HG03280 (cell line): ENCODE results near the gene PVALEF.
"Not testable (repeated sequence)": the region's sequence is repeated elsewhere in the genome, so short reads cannot be mapped to it uniquely, and the experiment has no call there.

Experiments
- ATAC-seq: cut with Tn5 transposase; IDR thresholded peaks from one replicate; pipeline ENCODE4 v1.9.1; 2021; ENCODE audit warnings: mild to moderate bottlenecking, moderate library complexity; ENCODE audit not compliant: unreplicated experiment

The PVALEF gene

GRCh38 chr17:81210466-81210865, 45.2 kb downstream of the PVALEF start:
- ATAC-seq, result no peak

DNA sequence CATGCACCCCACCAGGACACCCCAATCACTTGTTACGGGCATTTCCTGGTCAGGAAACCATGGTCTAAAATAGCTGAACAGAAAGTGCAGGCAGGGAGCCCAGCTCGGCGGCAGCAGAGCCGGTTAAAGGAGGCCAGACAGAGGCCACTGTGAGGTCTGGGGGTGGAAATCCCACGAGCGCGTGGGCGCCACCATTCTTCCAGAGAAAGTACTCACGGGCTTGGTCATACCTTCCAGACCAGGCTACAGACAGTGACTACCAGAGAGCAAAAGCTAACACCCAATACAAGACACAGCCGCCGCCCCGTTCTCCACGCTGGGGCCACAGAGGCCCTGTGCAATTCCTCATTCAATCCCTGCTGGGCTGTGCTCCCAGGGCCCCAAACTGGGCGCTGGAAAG, 45.6 kb downstream of the PVALEF start:
- ATAC-seq, result no peak

DNA sequence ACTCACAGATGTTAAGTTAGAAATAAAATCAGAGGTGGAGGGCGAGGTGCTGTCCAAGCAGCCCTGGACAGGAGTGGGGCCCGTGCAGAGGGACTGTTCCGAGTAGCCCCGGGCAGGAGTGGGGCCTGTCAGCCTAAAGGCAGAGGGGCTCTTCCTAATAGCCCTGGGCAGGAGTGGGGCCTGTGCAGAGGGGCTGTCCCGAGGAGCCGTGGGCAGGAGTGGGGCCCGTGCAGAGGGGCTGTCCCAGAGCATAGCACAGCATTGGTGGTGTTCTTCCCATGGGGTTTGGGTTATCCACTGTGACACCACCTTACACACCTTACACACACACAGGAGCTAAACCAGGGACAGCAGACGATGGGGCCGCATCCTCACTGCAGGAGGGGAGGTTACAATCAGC, 47.1 kb downstream of the PVALEF start:
- ATAC-seq, result no peak

DNA sequence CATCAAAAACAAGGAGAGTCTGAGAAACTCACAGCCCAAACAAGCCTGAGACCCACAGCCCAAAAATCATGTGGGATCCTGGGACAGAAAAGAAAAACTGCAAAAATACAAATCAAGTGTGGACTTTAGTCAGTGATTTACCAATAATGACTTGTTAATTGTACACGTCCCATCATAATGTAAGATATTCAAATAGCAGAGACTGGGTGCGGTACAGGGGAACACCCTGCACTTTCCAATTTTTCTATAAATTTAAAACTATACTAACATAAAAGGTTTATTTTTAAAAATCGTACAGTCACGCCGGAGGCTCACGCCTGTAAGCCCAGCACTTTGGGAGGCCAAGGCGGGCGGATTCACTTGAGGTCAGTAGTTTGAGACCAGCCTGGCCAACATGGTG, 48.7 kb downstream of the PVALEF start:
- ATAC-seq, result no peak

- no peak for ATAC-seq
These were observed 52.2 kb downstream of the PVALEF start for GRCh38 chr17:81217491-81217890.

DNA sequence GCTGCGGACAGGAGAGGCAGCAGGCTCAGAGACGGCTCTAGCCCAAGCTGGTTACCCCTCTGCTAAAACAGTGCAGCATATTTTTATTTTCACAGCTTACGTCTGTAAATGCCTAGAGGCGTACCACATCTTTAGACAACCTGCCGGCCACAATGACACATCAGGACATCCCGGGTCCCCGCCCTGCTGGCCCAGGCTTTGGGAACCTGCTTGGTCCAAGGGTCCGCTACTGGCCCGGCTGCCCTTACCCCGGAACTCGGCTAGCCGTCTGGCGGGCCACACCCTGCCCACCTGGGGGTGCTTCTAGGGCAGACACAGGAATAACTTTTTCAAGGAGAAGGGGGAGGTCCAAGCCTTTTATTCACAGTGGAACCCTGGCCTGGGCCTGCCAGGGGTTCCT, 53.2 kb downstream of the PVALEF start:
- no peak for ATAC-seq

DNA sequence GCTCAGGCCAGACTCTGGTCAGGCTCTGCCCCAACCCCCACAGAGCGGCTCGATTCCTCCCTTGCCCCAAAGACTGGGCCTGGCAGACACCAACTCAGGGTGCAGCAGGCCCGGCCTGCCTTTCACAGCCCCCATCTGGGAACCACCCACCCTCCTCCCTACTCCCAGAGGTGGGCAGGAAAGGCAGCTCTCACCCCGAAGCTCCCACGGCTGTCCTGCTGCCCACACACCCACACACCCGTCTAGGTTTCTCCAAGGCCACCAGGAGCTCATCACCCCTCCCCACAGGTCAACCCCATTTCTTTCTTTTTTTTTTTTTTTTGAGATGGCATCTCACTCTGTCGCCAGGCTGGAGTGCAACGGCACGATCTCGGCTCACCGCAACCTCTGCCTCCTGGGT, 53.7 kb downstream of the PVALEF start:
- no peak for ATAC-seq

DNA sequence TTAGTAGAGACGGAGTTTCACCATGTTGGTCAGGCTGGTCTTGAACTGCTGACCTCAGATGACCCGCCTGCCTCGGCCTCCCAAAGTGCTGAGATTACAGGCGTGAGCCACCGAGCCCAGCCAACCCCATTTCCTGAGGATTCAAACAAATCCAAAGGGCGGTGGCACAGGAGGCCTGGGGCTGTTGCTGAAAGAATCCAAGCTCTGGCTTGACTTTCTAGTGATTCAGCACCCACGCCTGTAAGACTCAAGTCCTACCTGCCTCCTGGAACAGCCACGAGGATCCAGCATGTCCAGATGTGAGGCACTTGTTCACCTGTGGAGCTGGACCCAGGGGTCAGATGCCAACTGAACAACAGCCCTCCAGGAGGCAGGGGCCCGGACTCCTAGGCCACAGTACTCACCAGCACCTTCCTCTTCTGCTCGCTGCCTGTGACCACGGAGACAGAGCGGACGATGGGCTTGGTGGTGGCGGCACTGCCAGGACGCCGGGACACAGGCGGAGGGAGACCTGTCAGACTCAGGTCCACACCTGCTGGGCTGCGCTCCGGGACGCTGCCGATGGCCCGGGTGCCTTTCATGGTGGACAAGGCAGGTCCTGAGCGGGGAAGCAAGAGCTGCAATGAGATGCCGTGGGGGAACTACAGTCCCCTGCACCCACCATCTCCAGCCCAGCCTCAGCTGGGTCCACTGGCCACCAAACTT, 54.3 kb downstream of the PVALEF start:
- ATAC-seq, result no peak

DNA sequence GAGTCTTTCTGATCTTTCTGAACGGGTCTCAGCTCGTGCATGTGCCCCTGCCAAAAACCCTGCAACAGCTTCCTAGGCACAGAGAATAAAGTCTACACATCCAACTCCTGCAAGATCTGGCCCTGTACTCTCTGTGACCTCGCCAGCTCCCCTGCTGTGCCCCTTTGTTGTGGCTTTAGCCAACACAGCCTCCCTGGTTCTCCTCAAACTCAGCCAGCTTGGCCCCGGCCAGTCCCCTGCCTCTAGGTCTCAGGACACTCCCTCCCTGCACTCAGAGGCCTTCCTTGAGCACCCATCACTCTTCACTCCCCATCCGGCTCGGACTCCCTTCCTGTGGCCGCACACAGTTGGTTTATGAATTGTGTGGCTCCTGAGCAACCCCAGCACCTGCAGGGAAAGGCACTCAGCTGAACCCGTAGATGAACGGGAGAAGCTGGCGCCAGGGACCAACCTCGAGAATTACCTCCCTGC, 56.1 kb downstream of the PVALEF start:
- no peak for ATAC-seq

DNA sequence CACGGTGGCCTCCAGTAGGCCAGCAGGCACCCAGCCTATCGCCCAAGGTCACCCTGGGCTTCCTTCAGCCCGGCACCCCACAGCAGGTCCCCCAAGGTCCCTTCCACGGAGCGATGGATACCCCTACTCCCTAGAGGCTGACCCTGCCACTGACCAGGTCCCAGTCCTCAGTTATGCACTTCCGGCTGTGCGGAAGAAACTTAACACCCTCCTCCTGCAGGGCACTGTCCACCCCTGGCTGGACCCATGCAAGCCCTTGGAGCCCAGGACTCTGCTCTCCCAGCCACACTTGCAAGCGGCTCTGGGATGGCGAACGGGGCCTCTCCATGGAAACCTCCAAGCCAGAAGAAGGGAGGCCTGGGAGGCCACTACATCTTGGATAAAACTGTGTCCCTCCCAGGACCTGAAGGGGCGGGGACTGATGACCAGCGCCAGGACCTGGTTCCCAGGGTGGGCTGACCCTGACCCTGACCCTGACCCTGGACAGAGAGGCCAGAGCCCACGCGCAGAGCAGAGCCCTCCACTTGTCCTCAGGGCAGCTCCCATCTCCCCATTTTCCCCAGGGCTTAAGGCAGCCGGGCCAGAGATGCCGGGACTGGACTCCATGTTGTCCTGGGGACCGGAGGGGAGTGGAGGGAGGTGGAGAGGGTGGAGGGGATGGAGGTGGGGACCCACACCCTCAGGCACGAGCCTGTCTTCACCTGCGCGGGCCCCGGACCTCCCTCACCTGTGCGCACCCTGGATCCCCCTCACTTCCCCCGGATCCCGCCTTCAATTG, 56.7 kb downstream of the PVALEF start:
- ATAC-seq, result no peak

DNA sequence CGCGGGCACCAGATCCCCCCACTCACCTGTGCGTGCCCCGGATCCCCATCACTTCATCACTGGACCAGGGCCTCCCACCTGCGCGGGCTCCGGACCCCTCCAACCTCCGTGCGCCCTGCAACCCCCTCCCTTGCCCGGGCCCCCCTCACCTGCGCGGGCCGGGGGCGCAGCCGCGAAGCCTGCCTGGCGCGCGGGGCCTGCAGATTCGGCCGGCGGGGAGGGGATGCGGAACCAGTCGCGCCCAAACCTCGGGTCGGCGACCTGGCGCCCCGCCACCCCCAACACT, 57.3 kb downstream of the PVALEF start:
- ATAC-seq, result no peak

DNA sequence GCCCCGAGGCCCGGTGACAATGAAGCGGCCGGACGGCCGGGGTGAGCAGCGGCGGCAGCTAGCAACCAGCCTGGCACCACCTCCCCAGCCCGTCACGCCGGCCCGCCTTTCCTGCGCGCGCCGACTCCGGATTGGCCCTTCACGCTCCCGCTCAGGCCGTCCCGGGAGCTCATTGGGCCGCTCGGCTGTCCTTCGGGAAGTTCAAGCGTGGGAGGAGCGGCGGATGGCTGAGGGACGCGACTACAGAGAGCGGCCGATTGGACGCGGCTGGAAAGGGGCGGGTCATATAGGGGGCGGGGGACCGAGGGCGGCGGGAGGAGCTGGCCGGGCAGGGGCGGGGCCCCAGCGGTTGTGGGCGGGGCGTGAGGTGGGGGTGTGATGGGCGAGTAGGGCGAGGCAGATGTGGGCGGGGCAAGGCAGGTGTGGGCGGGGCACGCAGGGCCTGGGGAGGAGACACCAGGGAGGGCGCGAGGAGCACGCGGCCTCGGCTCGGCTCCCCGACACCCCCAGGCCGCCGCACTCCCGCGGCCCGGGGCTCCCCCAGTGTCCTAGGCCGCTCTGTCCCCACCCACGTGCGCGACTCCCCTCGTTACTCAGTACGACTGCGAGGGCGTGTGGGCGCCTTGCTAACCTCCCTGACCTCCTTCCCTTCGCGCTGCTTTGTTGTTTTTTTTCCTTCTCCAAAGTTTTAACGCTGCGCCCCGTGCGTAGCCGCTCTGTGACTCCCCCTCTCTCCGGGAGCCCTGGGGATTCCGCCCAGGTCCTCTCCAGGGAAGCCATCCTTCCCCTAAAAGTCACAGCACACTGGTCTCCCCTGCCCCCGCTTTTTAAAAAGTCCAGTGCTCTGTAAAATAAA, 57.8 kb downstream of the PVALEF start, which contains the start of gene CEP131:
Gene CEP131, minus strand, starts transcription at position 60 of the 856 bp plus-strand sequence. CDS start 2,909 bp downstream, outside the sequence.
- ATAC-seq, result peak; percentile 95

DNA sequence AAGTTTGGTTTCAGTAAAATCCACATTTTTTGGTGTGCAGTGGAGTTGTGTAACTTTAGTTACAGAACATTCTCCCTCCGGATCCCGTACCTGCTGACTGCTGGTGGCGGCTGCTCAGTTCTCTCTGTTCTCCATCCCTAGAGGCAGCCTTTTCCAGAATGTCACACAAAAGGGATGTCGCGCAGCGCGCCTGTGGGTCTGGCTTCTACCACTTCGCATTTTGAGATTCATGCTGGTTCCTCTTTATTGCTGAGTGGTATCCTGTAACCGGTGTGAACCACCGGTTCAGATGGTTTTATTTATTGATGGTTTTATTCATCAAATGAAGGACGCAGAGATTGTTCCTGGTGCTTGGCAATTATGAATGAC, 58.4 kb downstream of the PVALEF start:
- ATAC-seq, result no peak

DNA sequence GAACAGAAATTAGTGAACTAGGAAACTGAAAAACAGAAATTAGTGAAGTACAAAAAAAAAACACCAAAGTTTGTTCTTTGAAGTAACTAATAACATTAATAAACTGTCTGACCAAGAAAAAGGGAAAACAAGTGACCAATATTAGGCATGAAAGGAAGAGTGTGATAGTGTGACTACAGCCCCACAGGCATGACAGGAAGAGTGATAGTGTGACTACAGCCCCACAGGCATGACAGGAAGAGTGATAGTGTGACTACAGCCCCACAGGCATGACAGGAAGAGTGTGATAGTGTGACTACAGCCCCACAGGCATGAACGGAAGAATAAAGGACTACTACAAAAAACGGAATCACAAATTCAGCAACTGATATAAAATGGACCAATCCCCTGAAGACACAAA, 62.3 kb downstream of the PVALEF start:
- ATAC-seq, result not testable (repeated sequence)

DNA sequence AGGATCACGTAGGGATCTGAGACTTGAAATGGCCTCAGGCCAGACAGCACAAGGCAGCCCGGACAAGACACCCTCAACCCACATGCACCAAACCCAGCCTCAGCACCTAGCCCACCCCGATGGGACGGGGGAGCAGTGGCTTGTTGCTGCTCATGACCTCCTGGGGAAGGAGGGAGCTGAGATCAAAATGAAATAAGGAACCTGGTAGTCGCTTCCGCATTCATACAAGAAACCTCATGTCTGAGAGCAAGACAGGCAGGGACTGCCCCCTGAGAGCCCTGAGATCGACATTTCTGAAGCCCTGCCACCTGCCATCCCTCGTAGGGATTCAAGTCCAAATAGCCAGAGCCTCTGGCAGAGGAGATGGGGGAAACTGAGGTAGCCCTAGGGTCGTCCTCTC, 63.1 kb downstream of the PVALEF start:
- ATAC-seq, result no peak

GRCh38 chr17:81228834-81229665, 63.7 kb downstream of the PVALEF start:
- ATAC-seq, result no peak

GRCh38 chr17:81229666-81229920, 64.3 kb downstream of the PVALEF start:
- ATAC-seq, result no peak

DNA sequence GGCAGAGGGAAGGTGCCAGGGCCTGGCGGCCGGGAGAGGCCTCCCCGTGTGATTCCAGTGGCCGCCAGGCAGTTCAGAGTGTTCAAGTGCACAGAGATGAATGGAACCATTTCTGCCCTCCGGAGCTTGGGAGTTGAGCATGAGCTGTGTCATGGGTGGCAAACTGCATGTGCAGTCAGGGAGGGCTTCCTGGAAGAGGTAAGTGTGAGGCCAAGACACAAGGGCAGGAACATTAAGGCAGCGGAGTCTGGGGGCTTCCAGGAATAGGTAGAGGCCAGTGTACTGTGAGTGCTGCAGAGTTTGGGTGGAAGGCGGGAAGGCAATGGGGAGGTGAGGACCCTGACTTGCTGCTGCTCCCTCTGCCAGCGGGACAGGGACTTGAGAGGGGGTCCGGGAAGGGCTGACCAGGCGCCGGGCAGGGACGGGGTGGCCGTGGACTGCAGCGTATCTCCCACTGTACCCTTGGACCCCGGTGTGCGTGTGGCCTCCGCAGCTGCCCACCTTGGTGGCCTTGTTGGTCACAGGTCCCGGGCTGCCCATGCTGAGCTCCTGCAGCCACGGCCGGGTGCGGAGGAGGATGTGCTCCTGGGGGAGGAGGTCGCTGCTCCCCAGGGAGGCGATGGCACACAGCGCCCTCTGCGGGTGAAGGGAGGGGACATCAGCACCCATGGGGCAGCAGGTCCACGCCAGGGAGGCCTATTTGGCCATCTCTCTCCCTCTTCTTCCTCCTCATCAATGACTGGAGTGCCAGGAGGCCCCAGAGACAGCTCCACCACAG, 64.9 kb downstream of the PVALEF start:
- ATAC-seq, result no peak

GRCh38 chr17:81231121-81231645, 65.9 kb downstream of the PVALEF start:
- no peak for ATAC-seq
